Measurements from ENCODE around the gene AMBP.

Gene AMBP

GRCh38 chr9:114031948-114032840, 45.9 kb downstream of the AMBP start:
- Histone ChIP-seq H3K27me3 (ENCODE audit: low read depth, low read length) (no peaks in the 10 kb centered on the region), H4K20me1 (ENCODE audit: insufficient read depth, low read length) (no peaks in the 10 kb centered on the region), H3K9ac (ENCODE audit: low read length) (no peak overlapping the region), H3K9me3 (ENCODE audit: insufficient read depth, low read length) (no peaks in the 10 kb centered on the region), H2AFZ (ENCODE audit: low read depth, low read length) (no peak overlapping the region), H3K4me2 (ENCODE audit: low read length) (no peak overlapping the region), H3K4me1 (ENCODE audit: low read length) (no peaks in the 10 kb centered on the region), H3K79me2 (ENCODE audit: low read length) (no peaks in the 10 kb centered on the region), H3K27ac (ENCODE audit: low read length) (no peak overlapping the region), H3K36me3 (replicated peaks; ENCODE audit: low read depth, low read length) (no peaks in the 10 kb centered on the region), H3K4me3 (ENCODE audit: low read length) (no peak overlapping the region)
- TF ChIP-seq CTCF (IDR thresholded peaks at IDR 0.05; ENCODE audit: low read depth, low read length) (no peak), EZH2phosphoT487 (IDR thresholded peaks at IDR 0.05; ENCODE audit: low read depth) (no peak)

- Histone ChIP-seq H3K9me3 (ENCODE audit: insufficient read depth, low read length) (no peaks in the 10 kb centered on the region), H3K27me3 (ENCODE audit: low read depth, low read length) (no peaks in the 10 kb centered on the region), H3K79me2 (ENCODE audit: low read length) (no peaks in the 10 kb centered on the region), H3K36me3 (replicated peaks; ENCODE audit: low read depth, low read length) (no peaks in the 10 kb centered on the region), H2AFZ (ENCODE audit: low read depth, low read length) (no peak overlapping the region), H3K4me1 (ENCODE audit: low read length) (no peaks in the 10 kb centered on the region), H3K4me2 (ENCODE audit: low read length) (no peak overlapping the region), H3K4me3 (ENCODE audit: low read length) (no peak overlapping the region), H3K27ac (ENCODE audit: low read length) (no peak overlapping the region), H4K20me1 (ENCODE audit: insufficient read depth, low read length) (no peaks in the 10 kb centered on the region), H3K9ac (ENCODE audit: low read length) (no peak overlapping the region)
- no peak for TF ChIP-seq EZH2phosphoT487 (IDR thresholded peaks at IDR 0.05; ENCODE audit: low read depth)
- TF ChIP-seq CTCF (IDR thresholded peaks at IDR 0.05; ENCODE audit: low read depth, low read length): no peak
These were observed 47.0 kb downstream of the AMBP start for GRCh38 chr9:114031037-114031630.

- H3K4me1 ChIP-seq (ENCODE audit: low read length): no peaks in the 10 kb centered on the region
- H3K9me3 ChIP-seq (ENCODE audit: insufficient read depth, low read length): no peaks in the 10 kb centered on the region
- no peaks in the 10 kb centered on the region for H3K27me3 ChIP-seq (ENCODE audit: low read depth, low read length)
- H3K4me3 ChIP-seq (ENCODE audit: low read length): no peak overlapping the region
- no peaks in the 10 kb centered on the region for H4K20me1 ChIP-seq (ENCODE audit: insufficient read depth, low read length)
- H3K79me2 ChIP-seq (ENCODE audit: low read length): no peaks in the 10 kb centered on the region
- no peak overlapping the region for H3K4me2 ChIP-seq (ENCODE audit: low read length)
- no peak overlapping the region for H3K9ac ChIP-seq (ENCODE audit: low read length)
- TF ChIP-seq EZH2phosphoT487 (IDR thresholded peaks at IDR 0.05; ENCODE audit: low read depth): no peak
- no peak for TF ChIP-seq CTCF (IDR thresholded peaks at IDR 0.05; ENCODE audit: low read depth, low read length)
- no peaks in the 10 kb centered on the region for H3K36me3 ChIP-seq (replicated peaks; ENCODE audit: low read depth, low read length)
- no peak overlapping the region for H3K27ac ChIP-seq (ENCODE audit: low read length)
- no peak overlapping the region for H2AFZ ChIP-seq (ENCODE audit: low read depth, low read length)
These were observed 47.7 kb downstream of the AMBP start for GRCh38 chr9:114030364-114030763.

GRCh38 chr9:114029311-114030170, 48.6 kb downstream of the AMBP start:
- TF ChIP-seq CTCF (IDR thresholded peaks at IDR 0.05; ENCODE audit: low read depth, low read length) (no peak), EZH2phosphoT487 (IDR thresholded peaks at IDR 0.05; ENCODE audit: low read depth) (no peak)
- H3K4me1 ChIP-seq (ENCODE audit: low read length): no peaks in the 10 kb centered on the region
- no peaks in the 10 kb centered on the region for H3K36me3 ChIP-seq (replicated peaks; ENCODE audit: low read depth, low read length)
- no peak overlapping the region for H3K4me2 ChIP-seq (ENCODE audit: low read length)
- H2AFZ ChIP-seq (ENCODE audit: low read depth, low read length): no peak overlapping the region
- no peak overlapping the region for H3K9ac ChIP-seq (ENCODE audit: low read length)
- H4K20me1 ChIP-seq (ENCODE audit: insufficient read depth, low read length): no peaks in the 10 kb centered on the region
- H3K4me3 ChIP-seq (ENCODE audit: low read length): no peak overlapping the region
- no peaks in the 10 kb centered on the region for H3K27me3 ChIP-seq (ENCODE audit: low read depth, low read length)
- H3K9me3 ChIP-seq (ENCODE audit: insufficient read depth, low read length): no peaks in the 10 kb centered on the region
- H3K27ac ChIP-seq (ENCODE audit: low read length): no peak overlapping the region
- no peaks in the 10 kb centered on the region for H3K79me2 ChIP-seq (ENCODE audit: low read length)
